ENCODE measurements around the gene CCDC63. TPM values are rescaled to one million over a fixed set of nuclear protein-coding genes. Genes with fewer than 3 reads are reported as not detected.

The CCDC63 gene
- total RNA-seq, 4 donors from 2014 or later = not detected

DNA sequence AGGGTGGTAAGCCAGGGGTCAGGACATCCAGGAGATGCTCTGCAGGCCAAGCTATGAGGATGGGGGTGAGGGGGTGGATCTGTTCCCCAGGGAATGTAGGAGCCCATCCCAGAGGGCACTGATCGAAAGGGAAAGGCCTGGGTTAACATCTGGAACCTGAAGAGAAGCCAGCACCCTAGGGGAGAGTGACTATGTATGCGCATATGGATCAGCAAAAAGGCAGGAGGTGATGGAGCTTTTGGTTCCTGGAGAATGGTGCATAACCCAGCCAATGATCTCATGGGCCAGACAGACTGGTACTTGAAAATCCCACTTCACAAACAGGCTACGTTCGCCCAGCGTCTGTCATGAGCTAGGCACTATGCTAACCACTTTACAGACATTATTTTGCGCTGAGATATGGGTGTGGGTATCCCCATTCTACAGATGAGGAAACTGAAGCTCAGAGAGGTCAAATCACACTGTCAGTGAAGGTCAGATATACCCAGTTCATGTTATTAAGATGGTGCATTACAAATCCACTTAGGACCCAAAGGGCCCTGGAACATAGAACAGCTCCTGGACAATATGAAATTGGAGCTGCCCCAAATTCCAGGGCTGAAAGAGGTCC, 1.6 kb downstream of the CCDC63 start:
- TF ChIP-seq, protein P1, sequence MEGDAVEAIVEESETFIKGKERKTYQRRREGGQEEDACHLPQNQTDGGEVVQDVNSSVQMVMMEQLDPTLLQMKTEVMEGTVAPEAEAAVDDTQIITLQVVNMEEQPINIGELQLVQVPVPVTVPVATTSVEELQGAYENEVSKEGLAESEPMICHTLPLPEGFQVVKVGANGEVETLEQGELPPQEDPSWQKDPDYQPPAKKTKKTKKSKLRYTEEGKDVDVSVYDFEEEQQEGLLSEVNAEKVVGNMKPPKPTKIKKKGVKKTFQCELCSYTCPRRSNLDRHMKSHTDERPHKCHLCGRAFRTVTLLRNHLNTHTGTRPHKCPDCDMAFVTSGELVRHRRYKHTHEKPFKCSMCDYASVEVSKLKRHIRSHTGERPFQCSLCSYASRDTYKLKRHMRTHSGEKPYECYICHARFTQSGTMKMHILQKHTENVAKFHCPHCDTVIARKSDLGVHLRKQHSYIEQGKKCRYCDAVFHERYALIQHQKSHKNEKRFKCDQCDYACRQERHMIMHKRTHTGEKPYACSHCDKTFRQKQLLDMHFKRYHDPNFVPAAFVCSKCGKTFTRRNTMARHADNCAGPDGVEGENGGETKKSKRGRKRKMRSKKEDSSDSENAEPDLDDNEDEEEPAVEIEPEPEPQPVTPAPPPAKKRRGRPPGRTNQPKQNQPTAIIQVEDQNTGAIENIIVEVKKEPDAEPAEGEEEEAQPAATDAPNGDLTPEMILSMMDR (IDR thresholded peaks at IDR 0.05) = no peak
- TF ChIP-seq POLR2A (IDR thresholded peaks at IDR 0.05) = no peak
- Histone ChIP-seq H3K36me3 (no peaks in the 10 kb centered on the region), H3K27ac (no peak overlapping the region), H3K4me1 (peaks cover 0 to 23% (median 8%) of the 10 kb centered on the region in 3 donors), H3K9me3 (no peaks in the 10 kb centered on the region), H3K27me3 (peaks cover 0 to 62% (median 0%) of the 10 kb centered on the region in 4 donors), H3K4me3 (no peak overlapping the region)
- WGBS, 2 donors = 85 to 92% methylated on average over 6 of the region's 6 CpGs
- intact Hi-C loops (cut with DNase I) = no loop called here
- DNase-seq = no peak

DNA sequence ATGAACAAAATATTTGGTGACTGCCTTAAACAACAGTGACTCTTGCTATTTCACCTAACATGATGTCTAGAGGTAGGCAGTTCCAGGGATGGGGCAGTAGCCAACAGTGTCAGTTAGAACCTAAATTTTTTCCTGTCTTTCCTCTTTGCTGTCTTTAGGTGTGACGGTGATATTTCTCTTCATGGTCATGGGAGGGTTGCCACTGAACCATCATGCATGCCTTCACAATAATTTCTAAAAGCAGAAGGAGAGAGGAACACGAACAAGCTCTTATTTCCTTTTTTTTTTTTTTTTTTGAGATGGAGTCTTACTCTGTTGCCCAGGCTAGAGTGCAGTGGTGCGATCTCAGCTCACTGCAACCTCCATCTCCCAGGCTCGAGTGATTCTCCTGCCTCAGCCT, 2.4 kb downstream of the CCDC63 start:
- no peak for DNase-seq
- peaks cover 0 to 62% (median 0%) of the 10 kb centered on the region in 4 donors for H3K27me3 ChIP-seq
- H3K9me3 ChIP-seq = no peaks in the 10 kb centered on the region
- no peak for TF ChIP-seq POLR2A (IDR thresholded peaks at IDR 0.05)
- TF ChIP-seq, protein P1 (IDR thresholded peaks at IDR 0.05) = no peak
- no peaks in the 10 kb centered on the region for H3K36me3 ChIP-seq
- 68 to 75% methylated on average over 2 to 4 of the region's 4 CpGs for WGBS, 2 donors
- no peak overlapping the region for H3K27ac ChIP-seq
- no peak overlapping the region for H3K4me3 ChIP-seq
- peaks cover 0 to 23% (median 8%) of the 10 kb centered on the region in 3 donors for H3K4me1 ChIP-seq
- intact Hi-C loops (cut with DNase I) = no loop called here

- peaks cover 0 to 60% (median 0%) of the 10 kb centered on the region in 4 donors for H3K27me3 ChIP-seq
- no peak overlapping the region for H3K4me3 ChIP-seq
- peaks cover 0 to 19% (median 4%) of the 10 kb centered on the region in 3 donors for H3K4me1 ChIP-seq
- intact Hi-C loops (cut with DNase I) = no loop called here
- H3K27ac ChIP-seq = no peak overlapping the region
- H3K9me3 ChIP-seq = no peaks in the 10 kb centered on the region
- no peak for DNase-seq
- TF ChIP-seq POLR2A (IDR thresholded peaks at IDR 0.05) = no peak
- TF ChIP-seq, protein P1 (IDR thresholded peaks at IDR 0.05) = no peak
- H3K36me3 ChIP-seq = no peaks in the 10 kb centered on the region
- WGBS, 2 donors = 71 to 79% methylated on average over 2 to 4 of the region's 5 CpGs
Measured at GRCh38 chr12:110849748-110850403, 3.1 kb downstream of the CCDC63 start.

- Histone ChIP-seq H3K27ac (no peak overlapping the region), H3K4me3 (no peak overlapping the region), H3K9me3 (no peaks in the 10 kb centered on the region), H3K36me3 (no peaks in the 10 kb centered on the region), H3K27me3 (peaks cover 0 to 53% (median 0%) of the 10 kb centered on the region in 4 donors), H3K4me1 (peaks cover 0 to 10% (median 3%) of the 10 kb centered on the region in 3 donors)
- DNase-seq = no peak
- WGBS, 2 donors = 62 to 74% methylated on average over 5 of the region's 5 CpGs
- TF ChIP-seq, protein P1 (IDR thresholded peaks at IDR 0.05) = no peak
- TF ChIP-seq POLR2A (IDR thresholded peaks at IDR 0.05) = no peak
- intact Hi-C loops (cut with DNase I) = no loop called here
Measured at GRCh38 chr12:110850762-110851161, 4.0 kb downstream of the CCDC63 start.

- H3K4me1 ChIP-seq = no peaks in the 10 kb centered on the region
- TF ChIP-seq POLR2A (IDR thresholded peaks at IDR 0.05) = no peak
- TF ChIP-seq, protein P1 (IDR thresholded peaks at IDR 0.05) = no peak
- intact Hi-C loops (cut with DNase I) = no loop called here
- peak overlapping the region in 1 of 4 donors; percentile 6 for H3K27ac ChIP-seq
- H3K36me3 ChIP-seq = no peaks in the 10 kb centered on the region
- DNase-seq = no peak
- H3K9me3 ChIP-seq = no peaks in the 10 kb centered on the region
- WGBS, 2 donors = 45 to 70% methylated on average over 3 to 4 of the region's 4 CpGs
- no peak overlapping the region for H3K4me3 ChIP-seq
- peaks cover 0 to 22% (median 0%) of the 10 kb centered on the region in 4 donors for H3K27me3 ChIP-seq
Measured at GRCh38 chr12:110853836-110854235, 7.0 kb downstream of the CCDC63 start.
